Neural progenitor cell (in vitro differentiated cells): ENCODE measurements around the gene CLEC17A. TPM values are rescaled to one million over a fixed set of nuclear protein-coding genes. Genes with fewer than 3 reads are reported as not detected.
"Not testable (repeated sequence)": the region's sequence is repeated elsewhere in the genome, so short reads cannot be mapped to it uniquely, and the experiment has no call there.

Experiments used
- DNase-seq: peaks from one replicate; pipeline ENCODE4 v3.0.0-alpha.2; 2016; ENCODE audit warnings: low spot score
- H2AFZ ChIP-seq: fragments of 200-600 bp; sonication (generic); replicated peaks from 2 replicates; pipeline ENCODE4 v1.6.1; 2016; ENCODE audit warnings: antibody characterized with exemption
- H3F3A ChIP-seq: fragments of 200-600 bp; sonication (generic); 2 replicates; pipeline ENCODE4 v1.6.1; 2016; ENCODE audit warnings: antibody characterized with exemption, low read depth
- H3K27ac ChIP-seq: fragments of 200-600 bp; sonication (generic); 2 replicates; pipeline ENCODE4 v1.5.1; 2016; ENCODE audit warnings: mild to moderate bottlenecking
- H3K27me3 ChIP-seq: fragments of 200-600 bp; sonication (generic); 2 replicates; pipeline ENCODE4 v1.6.1; 2016; ENCODE audit warnings: mild to moderate bottlenecking, moderate library complexity
- H3K36me3 ChIP-seq: fragments of 200-600 bp; sonication (generic); 2 replicates; pipeline ENCODE4 v1.5.1; 2016
- H3K4me1 ChIP-seq: fragments of 200-600 bp; sonication (generic); 2 replicates; pipeline ENCODE4 v1.6.1; 2016; ENCODE audit warnings: mixed run types
- H3K4me2 ChIP-seq: fragments of 200-600 bp; sonication (generic); 2 replicates; pipeline ENCODE4 v1.6.1; 2016
- H3K4me3 ChIP-seq: fragments of 200-600 bp; sonication (generic); 2 replicates; pipeline ENCODE4 v1.5.1; 2016
- H3K79me2 ChIP-seq: fragments of 200-600 bp; sonication (generic); 2 replicates; pipeline ENCODE4 v1.6.1; 2016; ENCODE audit warnings: low read depth
- H3K9ac ChIP-seq: fragments of 200-600 bp; sonication (generic); 2 replicates; pipeline ENCODE4 v1.6.1; 2016
- H3K9me3 ChIP-seq: fragments of 200-600 bp; sonication (generic); 2 replicates; pipeline ENCODE4 v1.5.1; 2016; ENCODE audit warnings: low read depth
- H4K20me1 ChIP-seq: fragments of 200-600 bp; sonication (generic); 2 replicates; pipeline ENCODE4 v1.6.1; 2016; ENCODE audit warnings: low read depth
- H3K27ac Mint-ChIP-seq: 3 replicates; pipeline ENCODE4 v1.8.0; 2021; ENCODE audit warnings: mixed read lengths
- H3K27me3 Mint-ChIP-seq: 2 replicates; pipeline ENCODE4 v1.8.0; 2022; ENCODE audit warnings: low read depth, mild to moderate bottlenecking, inconsistent platforms, moderate library complexity, mixed read lengths; ENCODE audit not compliant: insufficient read depth
- H3K36me3 Mint-ChIP-seq: 3 replicates; pipeline ENCODE4 v1.8.0; 2021; ENCODE audit warnings: mixed read lengths
- H3K4me1 Mint-ChIP-seq: 3 replicates; pipeline ENCODE4 v1.8.0; 2021; ENCODE audit warnings: mixed read lengths
- H3K4me3 Mint-ChIP-seq: 3 replicates; pipeline ENCODE4 v1.8.0; 2021; ENCODE audit warnings: mild to moderate bottlenecking, moderate library complexity, mixed read lengths
- H3K9me3 Mint-ChIP-seq: 3 replicates; pipeline ENCODE4 v1.8.0; 2020; ENCODE audit warnings: mixed read lengths
- EZH2 ChIP-seq: fragments of 200-600 bp; sonication (generic); IDR thresholded peaks from 2 replicates; pipeline ENCODE4 v1.6.1; 2017; ENCODE audit warnings: antibody characterized with exemption, mild to moderate bottlenecking, moderate library complexity
- EZH2phosphoT487 ChIP-seq: fragments of 200-600 bp; sonication (generic); IDR thresholded peaks from 2 replicates; pipeline ENCODE4 v1.6.1; 2017; ENCODE audit warnings: antibody characterized with exemption
- total RNA-seq: library from RNA; depleted of rRNA; stranded (reverse); fragments of >200 nt; gene quantifications from 2 replicates; pipeline ENCODE4 v1.2.3, GENCODE V29; 2015; ENCODE audit warnings: low replicate concordance
- TF ChIP-seq, protein P1 (sequence below): fragments of 200-600 bp; sonication (generic); IDR thresholded peaks from 2 replicates; pipeline ENCODE4 v1.5.1; 2017; ENCODE audit warnings: antibody characterized with exemption, mild to moderate bottlenecking

CLEC17A gene
- total RNA-seq, 1 donor from 2014 or later: not detected

DNA sequence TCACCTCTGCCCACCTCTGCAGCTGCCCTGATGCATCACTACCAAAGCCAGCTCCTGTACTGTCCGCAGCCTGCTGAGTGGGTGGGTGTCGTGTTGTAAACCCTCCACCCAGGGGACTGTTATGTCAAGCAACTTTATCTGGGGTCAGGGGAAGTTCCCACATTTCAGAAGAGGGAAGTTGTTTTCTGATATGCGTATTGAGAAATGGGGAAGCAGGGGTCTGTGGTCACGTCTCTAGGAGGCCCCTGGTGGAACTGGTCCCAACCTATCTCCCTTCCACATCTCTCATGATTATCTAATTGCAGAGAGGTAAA is 31.2 kb downstream of the CLEC17A start:
- TF ChIP-seq, protein P1, sequence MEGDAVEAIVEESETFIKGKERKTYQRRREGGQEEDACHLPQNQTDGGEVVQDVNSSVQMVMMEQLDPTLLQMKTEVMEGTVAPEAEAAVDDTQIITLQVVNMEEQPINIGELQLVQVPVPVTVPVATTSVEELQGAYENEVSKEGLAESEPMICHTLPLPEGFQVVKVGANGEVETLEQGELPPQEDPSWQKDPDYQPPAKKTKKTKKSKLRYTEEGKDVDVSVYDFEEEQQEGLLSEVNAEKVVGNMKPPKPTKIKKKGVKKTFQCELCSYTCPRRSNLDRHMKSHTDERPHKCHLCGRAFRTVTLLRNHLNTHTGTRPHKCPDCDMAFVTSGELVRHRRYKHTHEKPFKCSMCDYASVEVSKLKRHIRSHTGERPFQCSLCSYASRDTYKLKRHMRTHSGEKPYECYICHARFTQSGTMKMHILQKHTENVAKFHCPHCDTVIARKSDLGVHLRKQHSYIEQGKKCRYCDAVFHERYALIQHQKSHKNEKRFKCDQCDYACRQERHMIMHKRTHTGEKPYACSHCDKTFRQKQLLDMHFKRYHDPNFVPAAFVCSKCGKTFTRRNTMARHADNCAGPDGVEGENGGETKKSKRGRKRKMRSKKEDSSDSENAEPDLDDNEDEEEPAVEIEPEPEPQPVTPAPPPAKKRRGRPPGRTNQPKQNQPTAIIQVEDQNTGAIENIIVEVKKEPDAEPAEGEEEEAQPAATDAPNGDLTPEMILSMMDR: no peak
- TF ChIP-seq EZH2: no peak
- TF ChIP-seq EZH2phosphoT487: no peak
- Histone ChIP-seq H3K4me3 (no peak overlapping the region), H3K9ac (no peak overlapping the region), H2AFZ (no peak overlapping the region), H3F3A (no peaks in the 10 kb centered on the region), H3K27me3 (no peaks in the 10 kb centered on the region), H3K4me1 (no peaks in the 10 kb centered on the region), H4K20me1 (no peaks in the 10 kb centered on the region), H3K36me3 (no peaks in the 10 kb centered on the region), H3K27ac (no peak overlapping the region), H3K79me2 (no peaks in the 10 kb centered on the region), H3K4me2 (no peak overlapping the region), H3K9me3 (no peaks in the 10 kb centered on the region)
- peaks cover 3% of the 10 kb centered on the region for H3K9me3 Mint-ChIP-seq
- H3K4me1 Mint-ChIP-seq: no peaks in the 10 kb centered on the region
- DNase-seq: no peak
- H3K4me3 Mint-ChIP-seq: no peak overlapping the region
- no peaks in the 10 kb centered on the region for H3K36me3 Mint-ChIP-seq
- no peak overlapping the region for H3K27ac Mint-ChIP-seq
- peaks cover 5% of the 10 kb centered on the region for H3K27me3 Mint-ChIP-seq

DNA sequence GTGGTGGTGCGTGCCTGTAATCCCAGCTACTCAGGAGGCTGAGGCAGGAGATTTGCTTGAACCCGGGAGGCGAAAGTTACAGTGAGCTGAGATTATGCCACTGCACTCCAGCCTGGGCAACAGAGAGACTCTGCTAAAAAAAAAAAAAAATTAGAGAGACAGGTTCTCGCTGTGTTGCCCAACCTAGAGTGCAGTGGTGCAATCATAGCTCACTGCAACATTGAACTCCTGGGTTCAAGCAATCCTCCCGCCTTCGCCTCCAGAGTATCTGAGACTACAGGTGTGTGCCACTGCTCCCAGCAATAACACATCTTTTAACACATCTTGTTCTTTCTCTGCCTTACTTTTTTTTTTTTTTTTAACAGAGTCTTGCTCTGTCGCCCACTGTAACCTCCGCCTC is 32.7 kb downstream of the CLEC17A start:
- Mint-ChIP-seq H3K4me3 (no peak overlapping the region), H3K27ac (no peak overlapping the region), H3K36me3 (no peaks in the 10 kb centered on the region), H3K4me1 (no peaks in the 10 kb centered on the region), H3K9me3 (peaks cover 13% of the 10 kb centered on the region), H3K27me3 (peaks cover 7% of the 10 kb centered on the region)
- TF ChIP-seq EZH2phosphoT487: no peak
- DNase-seq: no peak
- Histone ChIP-seq H3K4me2 (no peak overlapping the region), H3K4me3 (no peak overlapping the region), H3K79me2 (no peaks in the 10 kb centered on the region), H3K9ac (no peak overlapping the region), H2AFZ (no peak overlapping the region), H3K27ac (no peak overlapping the region), H3K27me3 (no peaks in the 10 kb centered on the region), H4K20me1 (no peaks in the 10 kb centered on the region), H3F3A (no peaks in the 10 kb centered on the region), H3K36me3 (no peaks in the 10 kb centered on the region), H3K4me1 (no peaks in the 10 kb centered on the region), H3K9me3 (peaks cover 10% of the 10 kb centered on the region)

DNA sequence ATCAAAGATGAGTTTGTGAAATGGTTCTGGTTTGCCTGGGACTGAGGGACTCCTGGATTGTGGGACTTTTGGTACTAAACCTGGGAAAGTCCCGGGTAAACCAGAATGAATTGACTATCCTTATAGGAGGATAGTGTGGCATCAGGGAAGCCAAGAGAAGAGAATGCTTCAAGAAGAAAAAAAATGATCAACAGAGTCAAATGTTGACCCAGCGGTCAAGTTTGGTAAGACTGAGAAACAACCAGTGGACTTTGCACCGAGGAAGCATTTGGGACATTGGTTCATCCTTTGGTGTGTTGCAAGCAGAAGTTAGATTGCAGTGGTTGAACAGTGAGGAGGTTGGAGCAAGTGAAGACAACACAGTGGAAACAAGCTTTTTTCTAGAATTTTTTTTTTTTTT is 33.5 kb downstream of the CLEC17A start:
- Mint-ChIP-seq H3K36me3 (no peaks in the 10 kb centered on the region), H3K4me3 (no peak overlapping the region), H3K9me3 (peaks cover 13% of the 10 kb centered on the region)

DNA sequence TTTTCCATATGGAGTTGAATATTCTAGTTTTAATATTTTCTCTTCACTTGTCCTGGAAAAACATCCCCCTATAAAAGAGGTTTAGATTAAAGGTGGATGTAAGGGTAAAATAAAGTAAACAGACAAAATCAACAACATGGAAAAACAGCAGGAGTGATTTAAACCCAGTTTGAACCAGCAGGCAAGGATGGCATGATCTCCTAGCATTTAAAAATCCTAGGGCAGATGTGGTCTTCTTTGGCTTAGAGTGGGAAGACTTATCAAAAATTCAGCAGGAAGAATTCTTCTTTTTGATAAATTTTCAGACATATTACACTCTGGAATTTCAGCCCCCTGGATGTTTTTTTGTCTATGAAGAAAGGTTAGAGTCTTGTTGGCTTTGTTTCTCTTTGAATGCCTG is 36.5 kb downstream of the CLEC17A start:
- H3K9me3 Mint-ChIP-seq: peaks cover 13% of the 10 kb centered on the region
- Histone ChIP-seq H2AFZ (no peak overlapping the region), H3F3A (no peaks in the 10 kb centered on the region), H3K36me3 (no peaks in the 10 kb centered on the region), H3K27me3 (no peaks in the 10 kb centered on the region), H3K9ac (no peak overlapping the region), H3K4me1 (no peaks in the 10 kb centered on the region), H4K20me1 (no peaks in the 10 kb centered on the region), H3K9me3 (peaks cover 10% of the 10 kb centered on the region), H3K79me2 (no peaks in the 10 kb centered on the region), H3K4me2 (no peak overlapping the region), H3K4me3 (no peak overlapping the region), H3K27ac (no peak overlapping the region)
- no peak for DNase-seq
- TF ChIP-seq, protein P1: no peak
- TF ChIP-seq EZH2 (no peak), EZH2phosphoT487 (no peak)
- H3K27me3 Mint-ChIP-seq: peaks cover 7% of the 10 kb centered on the region
- H3K4me3 Mint-ChIP-seq: no peak overlapping the region
- no peaks in the 10 kb centered on the region for H3K4me1 Mint-ChIP-seq
- no peak overlapping the region for H3K27ac Mint-ChIP-seq
- no peaks in the 10 kb centered on the region for H3K36me3 Mint-ChIP-seq

More for the DNA sequence above, 33.5 kb downstream of the CLEC17A start:
- H3K9ac ChIP-seq: no peak overlapping the region
- H3K27ac Mint-ChIP-seq: no peak overlapping the region
- peaks cover 10% of the 10 kb centered on the region for H3K9me3 ChIP-seq
- TF ChIP-seq, protein P1: no peak
- TF ChIP-seq EZH2: no peak
- TF ChIP-seq EZH2phosphoT487: no peak
- no peaks in the 10 kb centered on the region for H3K4me1 ChIP-seq
- H3K79me2 ChIP-seq: no peaks in the 10 kb centered on the region
- H3K27ac ChIP-seq: no peak overlapping the region
- no peaks in the 10 kb centered on the region for H3K4me1 Mint-ChIP-seq
- no peak for DNase-seq
- no peaks in the 10 kb centered on the region for H3K36me3 ChIP-seq
- no peak overlapping the region for H2AFZ ChIP-seq
- no peak overlapping the region for H3K4me2 ChIP-seq
- H3K27me3 Mint-ChIP-seq: peaks cover 7% of the 10 kb centered on the region
- H3F3A ChIP-seq: no peaks in the 10 kb centered on the region
- H4K20me1 ChIP-seq: no peaks in the 10 kb centered on the region
- H3K4me3 ChIP-seq: no peak overlapping the region
- H3K27me3 ChIP-seq: no peaks in the 10 kb centered on the region

DNA sequence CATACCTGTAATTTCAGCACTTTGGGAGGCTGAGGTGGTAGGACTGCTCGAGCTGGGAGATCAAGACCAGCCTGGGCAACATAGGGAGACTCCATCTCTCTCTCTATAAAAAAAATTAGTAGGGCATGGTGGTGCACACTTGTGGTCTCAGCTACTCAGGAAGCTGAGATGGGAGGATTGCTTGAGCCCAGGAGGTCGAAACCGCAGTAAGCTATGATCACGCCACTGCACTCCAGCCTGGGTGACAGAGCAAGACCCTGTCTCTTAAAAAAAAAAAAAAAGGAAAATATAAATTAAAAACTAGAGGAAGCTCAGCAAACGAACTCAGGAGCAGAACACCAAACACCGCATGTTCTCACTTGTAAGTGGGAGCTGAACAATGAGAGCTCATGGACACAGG is 41.6 kb downstream of the CLEC17A start:
- not testable (repeated sequence) for H3K4me3 ChIP-seq, H3K4me2 ChIP-seq, H3F3A ChIP-seq, H3K36me3 Mint-ChIP-seq, H3K27me3 Mint-ChIP-seq, DNase-seq, H3K27me3 ChIP-seq, H3K27ac ChIP-seq, H3K4me3 Mint-ChIP-seq, H3K4me1 Mint-ChIP-seq, H4K20me1 ChIP-seq, H2AFZ ChIP-seq, H3K36me3 ChIP-seq, H3K9me3 ChIP-seq, H3K79me2 ChIP-seq, H3K9me3 Mint-ChIP-seq, H3K4me1 ChIP-seq, H3K9ac ChIP-seq, H3K27ac Mint-ChIP-seq
